Measurements from ENCODE around the gene CFAP107. TPM values are rescaled to one million over a fixed set of nuclear protein-coding genes. Genes with fewer than 3 reads are reported as not detected.

Gene CFAP107
- total and polyA plus RNA-seq, 4 donors: not detected

GRCh38 chr1:12708396-12709090 lies 37.5 kb upstream of the CFAP107 start:
- TF ChIP-seq FOXA2 (IDR thresholded peaks at IDR 0.05): no peak
- no peak for TF ChIP-seq EGR1 (IDR thresholded peaks at IDR 0.05; ENCODE audit: low read depth in 2 of 2)
- peaks cover 0 to 6% (median 3%) of the 10 kb centered on the region in 4 donors for H3K9me3 ChIP-seq (ENCODE audit: control insufficient read depth in 4 of 4, low read length in 3 of 4)
- no peak overlapping the region for H3K4me3 ChIP-seq (ENCODE audit: low read depth in 1 of 3, low read length in 3 of 3)
- no peak overlapping the region for H3K27ac ChIP-seq (ENCODE audit: low read depth in 1 of 2, low read length in 2 of 2)
- 71% methylated on average over 4 of the region's 4 CpGs for WGBS
- no peak for DNase-seq (ENCODE audit: low spot score)
- no peak overlapping the region for H3K9ac ChIP-seq (ENCODE audit: low read depth in 1 of 2, low read length in 2 of 2)
- H3K36me3 ChIP-seq (ENCODE audit: control insufficient read depth in 4 of 4, insufficient read depth in 3 of 4, low read depth in 1 of 4, low read length in 3 of 4): no peaks in the 10 kb centered on the region
- H3K4me1 ChIP-seq (ENCODE audit: control insufficient read depth in 4 of 4, insufficient read depth in 4 of 4, low read length in 3 of 4): no peaks in the 10 kb centered on the region
- no peaks in the 10 kb centered on the region for H3K27me3 ChIP-seq (ENCODE audit: control insufficient read depth in 4 of 4, insufficient read depth in 4 of 4, low read length in 3 of 4)

GRCh38 chr1:12709091-12709491 lies 36.9 kb upstream of the CFAP107 start:
- no peaks in the 10 kb centered on the region for H3K27me3 ChIP-seq (ENCODE audit: control insufficient read depth in 4 of 4, insufficient read depth in 4 of 4, low read length in 3 of 4)
- no peak overlapping the region for H3K9ac ChIP-seq (ENCODE audit: low read depth in 1 of 2, low read length in 2 of 2)
- H3K4me1 ChIP-seq (ENCODE audit: control insufficient read depth in 4 of 4, insufficient read depth in 4 of 4, low read length in 3 of 4): no peaks in the 10 kb centered on the region
- no peak overlapping the region for H3K27ac ChIP-seq (ENCODE audit: low read depth in 1 of 2, low read length in 2 of 2)
- no peaks in the 10 kb centered on the region for H3K36me3 ChIP-seq (ENCODE audit: control insufficient read depth in 4 of 4, insufficient read depth in 3 of 4, low read depth in 1 of 4, low read length in 3 of 4)
- no peak for DNase-seq (ENCODE audit: low spot score)
- no peak overlapping the region for H3K4me3 ChIP-seq (ENCODE audit: low read depth in 1 of 3, low read length in 3 of 3)
- 16% methylated on average over 1 of the region's 1 CpG for WGBS
- no peak for TF ChIP-seq SP1 (IDR thresholded peaks at IDR 0.05)
- no peak for TF ChIP-seq CTCF (IDR thresholded peaks at IDR 0.05; ENCODE audit: low read depth, low read length, missing input control)
- TF ChIP-seq RXRA (IDR thresholded peaks at IDR 0.05): no peak
- no peak for TF ChIP-seq FOXA2 (IDR thresholded peaks at IDR 0.05)
- TF ChIP-seq GABPA (IDR thresholded peaks at IDR 0.05 in 1 of 2, conservative IDR thresholded peaks at IDR 0.05 in 1 of 2): no peak
- peaks cover 0 to 4% (median under 1%) of the 10 kb centered on the region in 4 donors for H3K9me3 ChIP-seq (ENCODE audit: control insufficient read depth in 4 of 4, low read length in 3 of 4)

- Histone ChIP-seq H3K9ac (ENCODE audit: low read depth in 1 of 2, low read length in 2 of 2) (no peak overlapping the region), H3K4me3 (ENCODE audit: low read depth in 1 of 3, low read length in 3 of 3) (no peak overlapping the region), H3K36me3 (ENCODE audit: control insufficient read depth in 4 of 4, insufficient read depth in 3 of 4, low read depth in 1 of 4, low read length in 3 of 4) (no peaks in the 10 kb centered on the region), H3K27me3 (ENCODE audit: control insufficient read depth in 4 of 4, insufficient read depth in 4 of 4, low read length in 3 of 4) (no peaks in the 10 kb centered on the region), H3K9me3 (ENCODE audit: control insufficient read depth in 4 of 4, low read length in 3 of 4) (peaks cover 0 to under 1% (median 0%) of the 10 kb centered on the region in 4 donors), H3K27ac (ENCODE audit: low read depth in 1 of 2, low read length in 2 of 2) (no peak overlapping the region), H3K4me1 (ENCODE audit: control insufficient read depth in 4 of 4, insufficient read depth in 4 of 4, low read length in 3 of 4) (no peaks in the 10 kb centered on the region)
- TF ChIP-seq EGR1 (IDR thresholded peaks at IDR 0.05; ENCODE audit: low read depth in 2 of 2): no peak
- no peak for TF ChIP-seq RXRA (IDR thresholded peaks at IDR 0.05)
- no peak for TF ChIP-seq SP1 (IDR thresholded peaks at IDR 0.05)
- no peak for TF ChIP-seq RAD21 (IDR thresholded peaks at IDR 0.05)
- no peak for TF ChIP-seq HNF4G (IDR thresholded peaks at IDR 0.05)
- no peak for TF ChIP-seq JUND (IDR thresholded peaks at IDR 0.05)
- no peak for TF ChIP-seq ZBTB33 (IDR thresholded peaks at IDR 0.05)
- no peak for TF ChIP-seq FOXA1 (IDR thresholded peaks at IDR 0.05)
- TF ChIP-seq GABPA (IDR thresholded peaks at IDR 0.05 in 1 of 2, conservative IDR thresholded peaks at IDR 0.05 in 1 of 2): no peak
- no peak for TF ChIP-seq NR2F2 (IDR thresholded peaks at IDR 0.05)
- TF ChIP-seq TAF1 (conservative IDR thresholded peaks at IDR 0.05): no peak
- TF ChIP-seq CTCF (IDR thresholded peaks at IDR 0.05; ENCODE audit: low read depth, low read length, missing input control): no peak
- no peak for TF ChIP-seq REST (IDR thresholded peaks at IDR 0.05)
- WGBS: 78% methylated on average over 3 of the region's 3 CpGs
- no peak for DNase-seq (ENCODE audit: low spot score)
Observed at GRCh38 chr1:12709696-12710095, 36.3 kb upstream of the CFAP107 start.
